Keratinocyte (primary cell): ENCODE results near the gene MERTK. TPM values are rescaled to one million over a fixed set of nuclear protein-coding genes. Genes with fewer than 3 reads are reported as not detected.

ENCODE experiments used
- DNase-seq: peaks from one replicate; pipeline ENCODE4 v3.0.0-alpha.2; 2011; ENCODE audit warnings: low read depth, missing footprints, low spot score
- FAIRE-seq: peaks from 2 replicates; lab custom pipeline; 2011; peaks lifted over from hg19 to GRCh38; lab: Jason Lieb, UNC
- H2AFZ ChIP-seq: 2 replicates; pipeline ENCODE4 v1.6.0; 2012; ENCODE audit warnings: low read length, control low read depth, inconsistent platforms; ENCODE audit not compliant: control insufficient read depth
- H3K27ac ChIP-seq: 2 replicates; pipeline ENCODE4 v1.5.1; 2011; ENCODE audit warnings: low read length; ENCODE audit not compliant: control insufficient read depth, insufficient read depth
- H3K27me3 ChIP-seq: 3 replicates; pipeline ENCODE4 v1.6.0; 2011; ENCODE audit warnings: low read length; ENCODE audit not compliant: control insufficient read depth, insufficient read depth; ENCODE audit errors: extremely low read depth
- H3K36me3 ChIP-seq, 2 experiments: 2 replicates in 1 of 2; 3 replicates in 1 of 2; pipeline ENCODE4 v1.5.1; 2011; ENCODE audit warnings: low read length in 2 of 2, mild to moderate bottlenecking in 1 of 2; ENCODE audit not compliant: control insufficient read depth in 2 of 2, insufficient read depth in 2 of 2; ENCODE audit errors: extremely low read depth in 1 of 2
- H3K4me1 ChIP-seq: 3 replicates; pipeline ENCODE4 v1.5.1; 2011; ENCODE audit warnings: low read length; ENCODE audit not compliant: control insufficient read depth, insufficient read depth; ENCODE audit errors: extremely low read depth
- H3K4me2 ChIP-seq: 3 replicates; pipeline ENCODE4 v1.6.0; 2011; ENCODE audit warnings: low read depth, low read length; ENCODE audit not compliant: control insufficient read depth, insufficient read depth; ENCODE audit errors: extremely low read depth
- H3K4me3 ChIP-seq, 3 experiments: fragments of 200-600 bp in 1 of 3; sonication (generic) in 1 of 3; 2 replicates in 2 of 3; 3 replicates in 1 of 3; pipeline ENCODE4 v1.5.1; 2011 to 2016; ENCODE audit warnings: low read length in 3 of 3, mild to moderate bottlenecking in 3 of 3, control low read depth in 2 of 3, inconsistent platforms in 1 of 3, low read depth in 1 of 3, mixed read lengths in 1 of 3, mixed run types in 1 of 3, moderate library complexity in 1 of 3; ENCODE audit not compliant: control insufficient read depth in 2 of 3, insufficient read depth in 2 of 3; ENCODE audit errors: extremely low read depth in 1 of 3
- H3K79me2 ChIP-seq: 2 replicates; pipeline ENCODE4 v1.6.0; 2012; ENCODE audit warnings: low read length; ENCODE audit not compliant: control insufficient read depth, insufficient read depth
- H3K9ac ChIP-seq: 3 replicates; pipeline ENCODE4 v1.6.0; 2011; ENCODE audit warnings: low read length; ENCODE audit not compliant: control insufficient read depth, insufficient read depth; ENCODE audit errors: extremely low read depth
- H3K9me1 ChIP-seq: 3 replicates; pipeline ENCODE4 v1.6.0; 2011; ENCODE audit warnings: low read length; ENCODE audit not compliant: control insufficient read depth, insufficient read depth; ENCODE audit errors: extremely low read depth
- H3K9me3 ChIP-seq: 2 replicates; pipeline ENCODE4 v1.5.1; 2012; ENCODE audit warnings: low read depth, low read length; ENCODE audit not compliant: control insufficient read depth
- H4K20me1 ChIP-seq: 3 replicates; pipeline ENCODE4 v1.6.0; 2011; ENCODE audit warnings: low read length; ENCODE audit not compliant: control insufficient read depth, insufficient read depth; ENCODE audit errors: extremely low read depth
- EZH2 ChIP-seq: IDR thresholded peaks from one replicate; pipeline ENCODE4 v1.6.1; 2012; ENCODE audit warnings: inconsistent platforms, mild to moderate bottlenecking, low read length, moderate library complexity
- dilution Hi-C: fragments of 300-500 bp; cut with MboI; formaldehyde crosslinking; loops from one replicate; pipeline ENCODE4 v1.7.0; 2020; ENCODE audit warnings: low sequenced_read_pairs; ENCODE audit not compliant: extremely low pct_ligation_motif_present
- polyA plus RNA-seq, 5 experiments: library from polyadenylated mRNA; depleted of rRNA in 3 of 5; stranded (reverse) in 3 of 5; stranded (forward) in 1 of 5; unstranded in 1 of 5; fragments of >200 nt; gene quantifications; 1 replicate in 1 of 5; 2 replicates in 3 of 5; 3 replicates in 1 of 5; pipeline versions ENCODE4 v1.2.1 to v1.2.3, GENCODE V29; 2011 to 2012; ENCODE audit warnings: missing spikeins in 2 of 5, low read depth in 1 of 5, low replicate concordance in 1 of 5
- TF ChIP-seq, protein P1 (sequence below), 3 experiments: IDR thresholded peaks in 1 of 3; conservative IDR thresholded peaks in 1 of 3; optimal IDR thresholded peaks in 1 of 3; 2 replicates in 2 of 3; 3 replicates in 1 of 3; pipeline versions ENCODE3 to v1.5.1; 2011; ENCODE audit warnings: low read length in 3 of 3, mild to moderate bottlenecking in 3 of 3, moderate library complexity in 2 of 3, control low read depth in 1 of 3, inconsistent platforms in 1 of 3; ENCODE audit not compliant: insufficient read depth in 2 of 3; ENCODE audit errors: extremely low read depth in 1 of 3

Gene MERTK
- polyA plus RNA-seq, 1 donor (not counting 4 experiments of a cell fraction or from before 2014, with no cell fraction given): 0.14 TPM

DNA sequence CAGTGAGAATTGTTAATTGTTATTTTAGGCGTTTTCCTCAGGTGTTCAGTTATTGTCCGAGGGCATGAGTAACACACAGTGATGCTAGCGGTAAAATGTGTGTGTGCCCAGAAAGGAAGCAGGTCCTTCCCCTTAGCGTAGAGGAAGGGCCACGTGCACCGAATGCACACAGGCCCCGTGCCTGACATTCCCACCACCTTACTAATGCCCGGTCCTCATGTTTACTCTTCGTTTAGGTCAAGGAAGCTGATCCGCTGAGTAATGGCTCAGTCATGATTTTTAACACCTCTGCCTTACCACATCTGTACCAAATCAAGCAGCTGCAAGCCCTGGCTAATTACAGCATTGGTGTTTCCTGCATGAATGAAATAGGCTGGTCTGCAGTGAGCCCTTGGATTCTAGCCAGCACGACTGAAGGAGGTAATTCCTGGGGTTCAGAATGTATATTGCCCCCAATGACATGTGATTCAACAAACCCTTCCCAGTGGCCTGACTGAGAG is 76.7 kb downstream of the MERTK start:
- Histone ChIP-seq H3K79me2 (no peaks in the 10 kb centered on the region), H3K27me3 (no peaks in the 10 kb centered on the region), H3K9me1 (no peaks in the 10 kb centered on the region), H3K9ac (no peak overlapping the region), H3K9me3 (no peaks in the 10 kb centered on the region), H2AFZ (no peak overlapping the region), H3K4me1 (peaks cover 25% of the 10 kb centered on the region), H4K20me1 (no peaks in the 10 kb centered on the region), H3K4me2 (peak overlapping the region; percentile 35), H3K4me3 (no peak overlapping the region), H3K27ac (peak overlapping the region; percentile 24), H3K36me3 (no peaks in the 10 kb centered on the region)
- dilution Hi-C loops: no loop called here
- FAIRE-seq (peak; percentile 99), DNase-seq (peak; percentile 99)
- TF ChIP-seq, protein P1, sequence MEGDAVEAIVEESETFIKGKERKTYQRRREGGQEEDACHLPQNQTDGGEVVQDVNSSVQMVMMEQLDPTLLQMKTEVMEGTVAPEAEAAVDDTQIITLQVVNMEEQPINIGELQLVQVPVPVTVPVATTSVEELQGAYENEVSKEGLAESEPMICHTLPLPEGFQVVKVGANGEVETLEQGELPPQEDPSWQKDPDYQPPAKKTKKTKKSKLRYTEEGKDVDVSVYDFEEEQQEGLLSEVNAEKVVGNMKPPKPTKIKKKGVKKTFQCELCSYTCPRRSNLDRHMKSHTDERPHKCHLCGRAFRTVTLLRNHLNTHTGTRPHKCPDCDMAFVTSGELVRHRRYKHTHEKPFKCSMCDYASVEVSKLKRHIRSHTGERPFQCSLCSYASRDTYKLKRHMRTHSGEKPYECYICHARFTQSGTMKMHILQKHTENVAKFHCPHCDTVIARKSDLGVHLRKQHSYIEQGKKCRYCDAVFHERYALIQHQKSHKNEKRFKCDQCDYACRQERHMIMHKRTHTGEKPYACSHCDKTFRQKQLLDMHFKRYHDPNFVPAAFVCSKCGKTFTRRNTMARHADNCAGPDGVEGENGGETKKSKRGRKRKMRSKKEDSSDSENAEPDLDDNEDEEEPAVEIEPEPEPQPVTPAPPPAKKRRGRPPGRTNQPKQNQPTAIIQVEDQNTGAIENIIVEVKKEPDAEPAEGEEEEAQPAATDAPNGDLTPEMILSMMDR (optimal IDR thresholded peaks at IDR 0.05 in 1 of 3, IDR thresholded peaks at IDR 0.05 in 1 of 3, conservative IDR thresholded peaks at IDR 0.05 in 1 of 3; ENCODE audit: extremely low read depth in 1 of 3, insufficient read depth in 2 of 3, low read length in 3 of 3): no peak
- TF ChIP-seq EZH2: no peak

- H3K36me3 ChIP-seq: no peaks in the 10 kb centered on the region
- TF ChIP-seq EZH2: no peak
- TF ChIP-seq, protein P1 (optimal IDR thresholded peaks at IDR 0.05 in 1 of 3, IDR thresholded peaks at IDR 0.05 in 1 of 3, conservative IDR thresholded peaks at IDR 0.05 in 1 of 3; ENCODE audit: extremely low read depth in 1 of 3, insufficient read depth in 2 of 3, low read length in 3 of 3): no peak
- dilution Hi-C loops: no loop called here
- no peaks in the 10 kb centered on the region for H4K20me1 ChIP-seq
- peak overlapping the region; percentile 29 for H3K4me2 ChIP-seq
- no peak for DNase-seq
- H3K79me2 ChIP-seq: no peaks in the 10 kb centered on the region
- H3K4me1 ChIP-seq: peaks cover 25% of the 10 kb centered on the region
- H3K9me1 ChIP-seq: no peaks in the 10 kb centered on the region
- no peak overlapping the region for H3K9ac ChIP-seq
- peak overlapping the region; percentile 24 for H3K27ac ChIP-seq
- FAIRE-seq: no peak
- H3K4me3 ChIP-seq: no peak overlapping the region
- no peak overlapping the region for H2AFZ ChIP-seq
- no peaks in the 10 kb centered on the region for H3K9me3 ChIP-seq
- H3K27me3 ChIP-seq: no peaks in the 10 kb centered on the region
Measured at GRCh38 chr2:111975819-111976218, 77.4 kb downstream of the MERTK start.
